SK-N-SH (cell line): Measurements from ENCODE around the gene PRKCD. TPM values are rescaled to one million over a fixed set of nuclear protein-coding genes. Genes with fewer than 3 reads are reported as not detected.

Experiments used
- CTCF ChIA-PET: fragments of 300-600, 350-600 bp; formaldehyde crosslinking; extraction: SDS; loops from one replicate; lab custom pipeline; 2021; lab: Yijun Ruan, JAX
- POLR2A ChIA-PET: fragments of 350-600 bp; sonication (Branson Sonifier 250); formaldehyde crosslinking; extraction: SDS; loops from one replicate; lab custom pipeline; 2020; ENCODE audit warnings: antibody characterized with exemption, inconsistent platforms; lab: Yijun Ruan, JAX
- DNase-seq: peaks from one replicate; pipeline ENCODE4 v3.0.0; 2012
- H2AFZ ChIP-seq: fragments of 200-600 bp; sonication (generic); 2 replicates; pipeline ENCODE4 v1.8.1; 2016; ENCODE audit warnings: antibody characterized with exemption, mild to moderate bottlenecking, low read depth
- H3F3A ChIP-seq: fragments of 200-600 bp; sonication (generic); replicated peaks from 2 replicates; pipeline ENCODE3; 2016; ENCODE audit warnings: antibody characterized with exemption, mild to moderate bottlenecking; ENCODE audit not compliant: insufficient read depth
- H3K27ac ChIP-seq, 2 experiments: fragments of 200-500 bp in 1 of 2; fragments of 200-600 bp in 1 of 2; sonication (Bioruptor generic) in 1 of 2; sonication (generic), shearing (Covaris generic) in 1 of 2; 2 replicates each; pipeline versions ENCODE4 v1.5.1 to v1.6.1; 2014 to 2016; ENCODE audit warnings: low read depth in 2 of 2, inconsistent platforms in 1 of 2, low read length in 1 of 2, mild to moderate bottlenecking in 1 of 2, mixed read lengths in 1 of 2
- H3K27me3 ChIP-seq: fragments of 200-600 bp; sonication (generic), shearing (Covaris generic); 2 replicates; pipeline ENCODE4 v1.6.1; 2016; ENCODE audit warnings: mixed run types; ENCODE audit not compliant: insufficient read depth
- H3K36me3 ChIP-seq, 2 experiments: fragments of 200-500 bp in 1 of 2; fragments of 200-600 bp in 1 of 2; sonication (Bioruptor generic) in 1 of 2; sonication (generic) in 1 of 2; replicated peaks in 1 of 2; 2 replicates each; pipeline versions ENCODE3 to v1.5.1; 2014 to 2016; ENCODE audit warnings: low read length in 1 of 2, mild to moderate bottlenecking in 1 of 2; ENCODE audit not compliant: insufficient read depth in 2 of 2, control insufficient read depth in 1 of 2
- H3K4me1 ChIP-seq, 2 experiments: fragments of 200-500 bp in 1 of 2; fragments of 200-600 bp in 1 of 2; sonication (Bioruptor generic) in 1 of 2; sonication (generic), shearing (Covaris generic) in 1 of 2; 2 replicates each; pipeline versions ENCODE4 v1.5.1 to v1.6.1; 2014 to 2016; ENCODE audit warnings: low read depth in 1 of 2, low read length in 1 of 2, mixed run types in 1 of 2; ENCODE audit not compliant: insufficient read depth in 2 of 2, control insufficient read depth in 1 of 2
- H3K4me2 ChIP-seq: fragments of 200-600 bp; sonication (generic), shearing (Covaris generic); 2 replicates; pipeline ENCODE4 v1.6.1; 2017; ENCODE audit warnings: mixed run types
- H3K4me3 ChIP-seq, 2 experiments: fragments of 200-500 bp in 1 of 2; fragments of 200-600 bp in 1 of 2; sonication (Bioruptor generic) in 1 of 2; sonication (generic), shearing (Covaris generic) in 1 of 2; 2 replicates each; pipeline versions ENCODE4 v1.5.1 to v1.8.1; 2014 to 2016; ENCODE audit warnings: low read depth in 2 of 2, inconsistent platforms in 1 of 2, low read length in 1 of 2, mild to moderate bottlenecking in 1 of 2, mixed read lengths in 1 of 2, moderate library complexity in 1 of 2
- H3K79me2 ChIP-seq: fragments of 200-600 bp; sonication (generic); 2 replicates; pipeline ENCODE4 v1.8.1; 2017; ENCODE audit warnings: mild to moderate bottlenecking; ENCODE audit not compliant: insufficient read depth
- H3K9ac ChIP-seq: fragments of 200-600 bp; sonication (generic); 2 replicates; pipeline ENCODE4 v1.6.1; 2017; ENCODE audit warnings: mixed run types
- H3K9me2 ChIP-seq: fragments of 200-600 bp; sonication (generic); 2 replicates; pipeline ENCODE4 v1.6.1; 2017; ENCODE audit warnings: mixed run types
- H3K9me3 ChIP-seq: fragments of 200-600 bp; sonication (generic); 2 replicates; pipeline ENCODE4 v1.6.1; 2017; ENCODE audit warnings: mixed run types, mild to moderate bottlenecking, moderate library complexity
- H4K20me1 ChIP-seq: fragments of 200-600 bp; sonication (generic); 2 replicates; pipeline ENCODE4 v1.6.1; 2017; ENCODE audit warnings: mild to moderate bottlenecking, mixed run types; ENCODE audit not compliant: insufficient read depth
- CHD2 ChIP-seq: fragments of 150-350 bp; IDR thresholded peaks from 2 replicates; pipeline ENCODE4 v1.6.1; 2018; ENCODE audit warnings: low read length; ENCODE audit not compliant: partially characterized antibody
- EP300 ChIP-seq, 2 experiments: IDR thresholded peaks; 2 replicates each; pipeline versions ENCODE4 v1.4.0 to v1.6.1; 2012; ENCODE audit warnings: borderline replicate concordance in 1 of 2, low read depth in 1 of 2, low read length in 1 of 2
- EZH2phosphoT487 ChIP-seq: fragments of 200-600 bp; sonication (generic); IDR thresholded peaks from 2 replicates; pipeline ENCODE4 v1.6.1; 2017; ENCODE audit warnings: low read depth, mixed run types, mild to moderate bottlenecking, antibody characterized with exemption, moderate library complexity, borderline replicate concordance
- FOXJ3 ChIP-seq: sonication (generic); formaldehyde crosslinking; IDR thresholded peaks from 2 replicates; pipeline ENCODE4 v1.5.1; 2020; ENCODE audit warnings: mild to moderate bottlenecking, missing genetic modification reagents
- FOXM1 ChIP-seq: IDR thresholded peaks from 2 replicates; pipeline ENCODE4 v1.4.0; 2012; ENCODE audit warnings: low read depth, mild to moderate bottlenecking
- MAX ChIP-seq: IDR thresholded peaks from 2 replicates; pipeline ENCODE4 v1.4.0; 2012; ENCODE audit warnings: low read depth
- MEF2A ChIP-seq: IDR thresholded peaks from 2 replicates; pipeline ENCODE4 v1.4.0; 2012; ENCODE audit warnings: low read depth, borderline replicate concordance
- MXI1 ChIP-seq: IDR thresholded peaks from 2 replicates; pipeline ENCODE4 v1.6.1; 2012; ENCODE audit warnings: mild to moderate bottlenecking, low read depth, low read length, improper control_type of control experiment
- NRF1 ChIP-seq: IDR thresholded peaks from 2 replicates; pipeline ENCODE4 v1.6.1; 2012; ENCODE audit warnings: low read depth, mild to moderate bottlenecking, low read length
- PBX3 ChIP-seq: IDR thresholded peaks from 2 replicates; pipeline ENCODE4; 2012
- POLR2AphosphoS5 ChIP-seq: IDR thresholded peaks from 2 replicates; pipeline ENCODE4 v1.6.1; 2012; ENCODE audit warnings: low read depth, low read length
- RCOR1 ChIP-seq: fragments of 150-350 bp; IDR thresholded peaks from 2 replicates; pipeline ENCODE4 v1.6.1; 2017; ENCODE audit warnings: antibody characterized with exemption, low read length
- REST ChIP-seq: IDR thresholded peaks from 2 replicates; pipeline ENCODE4 v1.6.1; 2012; ENCODE audit warnings: mild to moderate bottlenecking, low read depth, low read length, moderate library complexity
- RFX5 ChIP-seq: IDR thresholded peaks from 2 replicates; pipeline ENCODE4 v1.6.1; 2012; ENCODE audit warnings: mild to moderate bottlenecking, improper control_type of control experiment, low read length
- SIN3A ChIP-seq: IDR thresholded peaks from 2 replicates; pipeline ENCODE4 v1.6.1; 2012; ENCODE audit warnings: low read depth, mild to moderate bottlenecking, low read length, moderate library complexity, borderline replicate concordance
- SMC3 ChIP-seq: IDR thresholded peaks from 2 replicates; pipeline ENCODE4 v1.6.1; 2012; ENCODE audit warnings: low read depth, low read length, improper control_type of control experiment
- TAF1 ChIP-seq: IDR thresholded peaks from 2 replicates; pipeline ENCODE4 v1.6.1; 2012; ENCODE audit warnings: low read depth, mild to moderate bottlenecking, low read length, moderate library complexity, borderline replicate concordance
- WGBS: methylation state at CpG from one replicate; pipeline ENCODE4 v1.1.6; 2017; ENCODE audit warnings: low lambda C conversion rate; 5-methylcytosine and 5-hydroxymethylcytosine counted together
- polyA plus RNA-seq, 3 experiments: library from polyadenylated mRNA; depleted of rRNA; stranded (reverse); fragments of >200 nt; gene quantifications; 2 replicates each; pipeline ENCODE4 v1.2.3, GENCODE V29; 2012

PRKCD gene
- polyA plus RNA-seq, 1 of the 3 experiments (the other 2 are of a cell fraction): 29.0 TPM

- Histone ChIP-seq H3K27me3 (no peaks in the 10 kb centered on the region), H4K20me1 (no peaks in the 10 kb centered on the region), H3K36me3 (peaks cover 44 to 93% of the 10 kb centered on the region in 2 experiments), H3K9me2 (no peaks in the 10 kb centered on the region), H3K79me2 (0 out of 2 replicates have a peak, but pooled peaks cover 2% of the 10 kb centered on the region), H3K4me3 (no peak overlapping the region), H3K4me1 (no peaks in the 10 kb centered on the region), H3K9me3 (no peaks in the 10 kb centered on the region), H3F3A (peaks cover 7% of the 10 kb centered on the region), H3K9ac (no peak overlapping the region), H2AFZ (no peak overlapping the region), H3K4me2 (no peak overlapping the region), H3K27ac (no peak overlapping the region)
- 100% methylated on average over 4 of the region's 17 CpGs for WGBS
- POLR2A ChIA-PET: no interaction called here
- TF ChIP-seq FOXM1 (no peak), SIN3A (no peak), RCOR1 (no peak), FOXJ3 (CRISPR knock-in tag) (no peak), NRF1 (no peak), SMC3 (no peak), MXI1 (no peak), MAX (no peak), REST (no peak), PBX3 (no peak), TAF1 (no peak), RFX5 (no peak), EP300 (IDR thresholded peaks at IDR 0.05; ENCODE audit: borderline replicate concordance in 1 of 2, low read depth in 1 of 2, low read length in 1 of 2) (no peak), POLR2AphosphoS5 (no peak), EZH2phosphoT487 (no peak), CHD2 (no peak), MEF2A (no peak)
- peak; percentile 10 for DNase-seq
- CTCF ChIA-PET: interaction anchor here (1.0 to 2.0 kb wide), 3 partner anchors 8 to 31 kb away, joined by 3 to 5 read pairs (median 3); no protein-coding TSS in a partner anchor
Observed at GRCh38 chr3:53226841-53227407, 65.9 kb downstream of the PRKCD start.
